ENCODE data around the gene DHX15.

The DHX15 gene

DNA sequence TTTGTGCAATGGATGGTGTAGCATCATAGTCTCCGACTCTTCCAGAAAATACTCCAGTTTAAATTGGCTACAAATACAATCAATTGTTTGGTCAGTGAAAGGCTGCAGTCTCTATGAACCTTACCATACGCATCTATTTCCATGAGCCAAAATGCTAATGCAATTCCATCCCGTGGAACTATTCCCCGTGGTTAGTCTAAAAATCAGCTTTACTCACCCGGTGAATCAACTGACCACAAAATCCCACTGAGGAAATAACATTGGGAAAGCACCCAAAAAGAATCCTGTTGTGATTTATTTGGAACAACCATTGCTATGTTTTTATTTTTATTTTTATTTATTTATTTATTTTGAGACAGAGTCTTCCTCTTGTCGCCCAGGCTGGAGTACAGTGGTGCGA lies 87.1 kb downstream of the DHX15 start:
- H3K36me3 Mint-ChIP-seq (ENCODE audit: low read depth) = no peaks in the 10 kb centered on the region
- no peaks in the 10 kb centered on the region for H3K4me1 Mint-ChIP-seq
- TF ChIP-seq, protein P1, sequence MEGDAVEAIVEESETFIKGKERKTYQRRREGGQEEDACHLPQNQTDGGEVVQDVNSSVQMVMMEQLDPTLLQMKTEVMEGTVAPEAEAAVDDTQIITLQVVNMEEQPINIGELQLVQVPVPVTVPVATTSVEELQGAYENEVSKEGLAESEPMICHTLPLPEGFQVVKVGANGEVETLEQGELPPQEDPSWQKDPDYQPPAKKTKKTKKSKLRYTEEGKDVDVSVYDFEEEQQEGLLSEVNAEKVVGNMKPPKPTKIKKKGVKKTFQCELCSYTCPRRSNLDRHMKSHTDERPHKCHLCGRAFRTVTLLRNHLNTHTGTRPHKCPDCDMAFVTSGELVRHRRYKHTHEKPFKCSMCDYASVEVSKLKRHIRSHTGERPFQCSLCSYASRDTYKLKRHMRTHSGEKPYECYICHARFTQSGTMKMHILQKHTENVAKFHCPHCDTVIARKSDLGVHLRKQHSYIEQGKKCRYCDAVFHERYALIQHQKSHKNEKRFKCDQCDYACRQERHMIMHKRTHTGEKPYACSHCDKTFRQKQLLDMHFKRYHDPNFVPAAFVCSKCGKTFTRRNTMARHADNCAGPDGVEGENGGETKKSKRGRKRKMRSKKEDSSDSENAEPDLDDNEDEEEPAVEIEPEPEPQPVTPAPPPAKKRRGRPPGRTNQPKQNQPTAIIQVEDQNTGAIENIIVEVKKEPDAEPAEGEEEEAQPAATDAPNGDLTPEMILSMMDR (IDR thresholded peaks at IDR 0.05; ENCODE audit: unreplicated experiment in 3 of 3) = no peak
- no peak overlapping the region for H3K27ac Mint-ChIP-seq
- peaks cover under 1% of the 10 kb centered on the region for H3K9me3 Mint-ChIP-seq
- peaks cover 3% of the 10 kb centered on the region for H3K27me3 Mint-ChIP-seq (ENCODE audit: low read depth)
- H3K4me3 Mint-ChIP-seq = no peak overlapping the region

DNA sequence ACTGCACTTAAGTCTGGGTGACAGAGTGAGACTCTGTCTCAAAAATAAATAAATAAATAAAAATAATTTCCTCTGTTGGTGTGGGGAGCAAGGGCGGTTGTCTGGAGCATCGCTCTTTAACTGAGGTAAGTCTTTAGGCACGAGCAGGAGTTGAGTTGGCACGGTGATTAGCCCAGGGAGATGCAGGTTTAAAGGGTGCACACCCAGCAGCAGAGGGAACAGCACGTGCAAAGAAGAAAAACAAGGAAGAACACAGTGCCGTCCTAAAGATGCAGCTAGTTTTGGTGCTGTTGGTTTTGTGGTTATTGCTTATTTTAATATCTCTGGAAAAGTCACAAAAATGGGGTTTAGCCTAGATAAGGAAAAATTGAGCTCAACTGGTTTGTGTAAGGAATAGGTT lies 87.8 kb downstream of the DHX15 start:
- no peak overlapping the region for H3K4me3 Mint-ChIP-seq
- no peak overlapping the region for H3K27ac Mint-ChIP-seq
- no peaks in the 10 kb centered on the region for H3K4me1 Mint-ChIP-seq
- TF ChIP-seq, protein P1 (IDR thresholded peaks at IDR 0.05; ENCODE audit: unreplicated experiment in 3 of 3) = no peak
- peaks cover 2% of the 10 kb centered on the region for H3K9me3 Mint-ChIP-seq
- no peaks in the 10 kb centered on the region for H3K27me3 Mint-ChIP-seq (ENCODE audit: low read depth)
- no peaks in the 10 kb centered on the region for H3K36me3 Mint-ChIP-seq (ENCODE audit: low read depth)

GRCh38 chr4:24495388-24495787 lies 89.0 kb downstream of the DHX15 start:
- no peaks in the 10 kb centered on the region for H3K4me1 Mint-ChIP-seq
- no peaks in the 10 kb centered on the region for H3K36me3 Mint-ChIP-seq (ENCODE audit: low read depth)
- H3K27ac Mint-ChIP-seq = no peak overlapping the region
- H3K9me3 Mint-ChIP-seq = peaks cover 2% of the 10 kb centered on the region
- TF ChIP-seq, protein P1 (IDR thresholded peaks at IDR 0.05; ENCODE audit: unreplicated experiment in 3 of 3) = no peak
- no peaks in the 10 kb centered on the region for H3K27me3 Mint-ChIP-seq (ENCODE audit: low read depth)
- H3K4me3 Mint-ChIP-seq = no peak overlapping the region

GRCh38 chr4:24489870-24490269 lies 94.5 kb downstream of the DHX15 start:
- H3K9me3 Mint-ChIP-seq = peaks cover 2% of the 10 kb centered on the region
- H3K36me3 Mint-ChIP-seq (ENCODE audit: low read depth) = no peaks in the 10 kb centered on the region
- no peak overlapping the region for H3K4me3 Mint-ChIP-seq
- peaks cover 5% of the 10 kb centered on the region for H3K27me3 Mint-ChIP-seq (ENCODE audit: low read depth)
- H3K4me1 Mint-ChIP-seq = no peaks in the 10 kb centered on the region
- no peak overlapping the region for H3K27ac Mint-ChIP-seq
- TF ChIP-seq, protein P1 (IDR thresholded peaks at IDR 0.05; ENCODE audit: unreplicated experiment in 3 of 3) = no peak

GRCh38 chr4:24488399-24489164 lies 95.8 kb downstream of the DHX15 start:
- H3K9me3 Mint-ChIP-seq = peaks cover 2% of the 10 kb centered on the region
- TF ChIP-seq, protein P1 (IDR thresholded peaks at IDR 0.05; ENCODE audit: unreplicated experiment in 3 of 3) = peak; percentile 71 to 78 (median 73)
- H3K4me1 Mint-ChIP-seq = no peaks in the 10 kb centered on the region
- peaks cover 5% of the 10 kb centered on the region for H3K27me3 Mint-ChIP-seq (ENCODE audit: low read depth)
- H3K36me3 Mint-ChIP-seq (ENCODE audit: low read depth) = no peaks in the 10 kb centered on the region
- no peak overlapping the region for H3K4me3 Mint-ChIP-seq
- H3K27ac Mint-ChIP-seq = no peak overlapping the region

- Mint-ChIP-seq H3K36me3 (ENCODE audit: low read depth) (no peaks in the 10 kb centered on the region), H3K27ac (no peak overlapping the region), H3K27me3 (ENCODE audit: low read depth) (no peaks in the 10 kb centered on the region), H3K4me1 (peaks cover 12% of the 10 kb centered on the region), H3K4me3 (no peak overlapping the region), H3K9me3 (no peaks in the 10 kb centered on the region)
- TF ChIP-seq, protein P1 (IDR thresholded peaks at IDR 0.05; ENCODE audit: unreplicated experiment in 3 of 3) = no peak
Observed at GRCh38 chr4:24482871-24483270, 101.5 kb downstream of the DHX15 start.
